Activated CD4-positive, alpha-beta T cell treated with anti-CD3 and anti-CD28 coated beads, Interleukin-10, Interleukin-2, amounts not matched to agents 100 ng/mL and 50 ng/mL, durations not matched to agents 16 hours and 8 hours (primary cell): Measurements from ENCODE around the gene SEMA4G.

Experiments
- DNase-seq: peaks from one replicate; pipeline ENCODE4 v3.0.0-alpha.2; 2020

SEMA4G gene

DNA sequence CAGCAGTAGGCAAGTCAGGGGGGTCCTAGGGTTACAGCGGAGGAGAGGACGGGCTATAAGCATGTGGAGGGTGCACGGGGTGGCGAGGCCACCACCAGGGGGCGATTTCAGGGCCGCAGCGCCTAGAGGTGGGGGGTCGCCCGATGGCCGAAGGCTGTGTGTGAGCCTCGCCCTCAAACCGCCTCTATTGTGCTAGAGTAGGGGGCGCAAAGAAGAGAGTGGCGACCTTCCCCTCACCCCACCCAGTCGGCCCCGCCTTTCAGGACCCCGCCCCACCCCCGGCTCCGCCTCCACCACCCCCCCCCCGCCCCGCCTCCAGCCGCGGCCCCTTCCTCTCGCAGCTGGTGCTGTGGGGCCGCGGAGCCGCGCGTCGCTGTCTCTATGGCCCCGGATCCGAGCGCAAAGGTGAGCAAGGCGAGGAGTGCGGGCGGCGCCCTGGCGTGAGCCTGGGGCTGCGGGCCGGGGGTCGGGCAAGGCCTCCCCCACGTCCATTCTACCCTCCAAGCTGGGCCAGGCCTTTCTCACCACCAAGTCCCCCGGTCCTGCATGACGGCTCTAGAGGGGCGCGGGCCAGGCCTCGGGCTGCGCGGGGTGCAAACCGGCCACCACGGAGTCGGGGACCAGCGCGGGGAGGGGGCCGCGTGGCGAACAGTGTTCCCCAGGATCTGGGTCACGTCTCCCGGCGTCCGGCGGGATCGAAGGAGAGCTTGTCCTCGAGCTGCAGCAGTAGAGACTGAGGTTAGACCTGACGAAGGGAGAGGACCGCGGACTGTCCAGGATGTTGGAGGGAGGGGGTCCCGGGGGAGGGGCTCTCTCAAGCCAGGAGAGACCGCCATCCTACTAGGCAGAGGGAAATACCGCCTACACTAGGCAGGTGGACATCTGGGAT is at the start of gene SEMA4G:
SEMA4G (plus strand) TSS at position 318 of the 889 bp plus-strand sequence. CDS start 3,409 bp downstream, outside the sequence.
- peak; percentile 28 for DNase-seq

DNA sequence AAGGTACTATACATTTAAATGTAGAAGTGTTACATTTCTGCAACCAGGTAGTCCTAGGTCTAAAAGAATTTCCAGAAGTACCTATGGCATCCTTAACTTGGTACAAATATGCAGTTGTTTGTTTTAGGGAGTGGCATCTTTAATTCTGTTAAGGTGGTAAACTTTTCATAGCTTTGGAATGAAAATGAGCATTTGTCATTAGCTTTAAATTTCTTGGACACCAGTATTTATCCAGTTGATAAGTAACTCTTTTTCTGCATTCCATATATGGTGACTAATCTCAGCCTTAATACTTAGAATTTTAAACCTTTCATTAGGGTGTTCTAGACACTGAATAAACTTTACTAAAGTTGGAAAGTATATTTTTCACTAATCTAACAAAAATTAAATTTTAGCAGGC is 45.7 kb upstream of the SEMA4G start:
- DNase-seq = no peak

- DNase-seq = no peak
These were observed 42.0 kb upstream of the SEMA4G start for GRCh38 chr10:100927266-100927665.

GRCh38 chr10:100928039-100928438 is 41.3 kb upstream of the SEMA4G start:
- DNase-seq = no peak

DNA sequence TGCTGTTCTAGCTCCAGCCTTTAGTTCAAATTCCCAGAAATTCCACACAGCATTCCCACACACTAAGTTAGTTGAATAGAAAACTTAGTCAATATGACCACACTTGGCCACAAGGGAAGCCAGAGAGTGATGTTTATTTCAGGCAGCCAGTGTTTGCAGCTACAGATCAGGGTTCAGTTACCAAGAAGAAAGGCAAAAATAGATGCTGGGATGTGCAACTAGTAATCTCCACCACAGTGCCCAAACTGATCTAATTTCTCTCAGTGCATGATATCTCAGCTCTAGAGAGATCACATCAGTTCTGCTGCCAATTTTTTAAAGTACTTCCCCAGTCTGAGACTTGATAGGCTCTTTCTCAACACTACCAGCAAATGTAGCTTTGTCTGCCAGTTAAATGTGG is 38.9 kb upstream of the SEMA4G start:
- DNase-seq = no peak

DNA sequence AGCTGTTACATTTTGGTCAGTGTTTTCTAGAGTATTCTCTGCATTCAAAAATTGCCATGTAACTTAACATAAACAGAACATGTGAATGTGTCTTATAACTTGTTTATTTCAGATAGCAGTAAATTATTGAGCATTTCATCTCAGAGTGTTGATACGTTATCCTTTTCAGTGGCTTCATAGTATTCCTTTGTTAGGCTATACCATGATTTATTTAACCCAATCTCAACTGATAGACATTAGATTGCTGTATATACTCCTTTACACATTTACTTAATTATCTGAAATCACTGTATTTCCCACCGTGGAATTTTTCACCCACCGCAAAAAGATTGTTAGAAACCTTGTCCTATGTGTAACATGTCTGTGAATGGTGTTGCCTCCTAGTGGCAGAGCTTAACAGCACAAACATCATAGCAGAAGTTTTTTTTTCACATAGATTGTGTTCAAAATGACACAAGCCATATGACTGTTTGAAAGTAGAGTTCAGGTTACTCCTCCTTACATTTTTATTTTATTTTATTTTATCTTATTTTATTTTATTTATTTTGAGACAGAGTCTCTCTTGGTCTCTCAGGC is 35.1 kb upstream of the SEMA4G start:
- DNase-seq = no peak

- no peak for DNase-seq
These were observed 29.4 kb upstream of the SEMA4G start for GRCh38 chr10:100939763-100940344.

- no peak for DNase-seq
These were observed 27.1 kb upstream of the SEMA4G start for GRCh38 chr10:100942229-100942628.

DNA sequence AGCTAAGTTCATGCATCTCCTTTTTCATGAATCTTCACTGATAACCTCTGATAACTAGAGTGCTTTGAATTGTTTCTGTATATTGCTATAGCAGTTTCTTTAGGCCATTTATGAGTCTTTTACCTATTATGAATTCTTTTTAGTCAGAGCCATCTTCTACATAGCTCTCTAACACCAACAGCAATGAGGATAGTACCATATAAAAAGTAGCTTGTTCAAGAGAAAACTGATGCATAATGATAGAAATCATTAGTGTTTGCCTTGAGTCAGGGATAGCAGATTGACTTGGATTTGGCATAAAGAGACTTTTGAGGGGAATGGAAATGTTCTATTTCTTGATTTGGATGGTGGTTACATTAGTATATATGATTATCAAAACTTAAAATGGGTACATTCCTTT is 25.8 kb upstream of the SEMA4G start:
- no peak for DNase-seq

GRCh38 chr10:100945754-100946153 is 23.6 kb upstream of the SEMA4G start:
- DNase-seq = no peak

GRCh38 chr10:100948916-100949315 is 20.4 kb upstream of the SEMA4G start:
- DNase-seq = no peak

DNA sequence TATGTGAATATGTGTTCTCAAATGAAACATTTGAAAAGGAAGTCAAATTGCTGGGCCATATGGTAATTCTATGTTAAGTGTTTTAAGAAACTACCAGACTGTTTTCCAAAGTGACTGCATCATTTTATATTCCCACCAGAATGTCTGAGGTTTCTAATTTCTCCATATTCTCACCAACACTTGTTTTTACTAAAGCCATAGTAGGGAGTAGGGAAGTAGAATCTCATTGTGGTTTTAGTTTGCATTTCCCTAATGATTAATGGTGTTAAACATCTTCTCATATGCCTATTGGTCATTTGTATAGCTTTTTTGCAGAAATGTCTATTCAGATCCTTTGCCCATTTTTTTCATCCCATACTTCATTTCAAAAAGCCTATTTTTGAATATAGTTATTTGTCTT is 9.1 kb upstream of the SEMA4G start:
- DNase-seq = no peak

GRCh38 chr10:100962351-100963080 is 6.8 kb upstream of the SEMA4G start:
- DNase-seq = no peak

DNA sequence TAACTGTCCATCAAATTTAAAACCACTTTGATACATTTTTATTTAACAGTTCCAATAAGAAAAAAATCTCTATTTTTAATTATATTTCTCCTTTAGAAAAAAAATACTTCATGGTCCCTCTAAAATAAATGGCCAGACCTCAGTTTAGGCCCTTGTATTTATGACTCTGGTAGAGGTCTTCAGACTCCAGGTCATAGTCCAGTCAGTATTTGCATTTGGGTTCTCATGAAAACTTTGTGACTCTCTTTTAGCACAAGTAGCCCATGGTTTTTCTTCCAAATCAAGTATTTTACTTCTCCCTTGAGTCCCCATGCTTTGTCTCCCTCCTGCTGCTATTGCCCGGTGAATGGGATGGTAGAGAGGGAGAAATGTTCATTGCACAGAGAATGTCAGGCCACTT is 5.5 kb upstream of the SEMA4G start:
- no peak for DNase-seq

DNA sequence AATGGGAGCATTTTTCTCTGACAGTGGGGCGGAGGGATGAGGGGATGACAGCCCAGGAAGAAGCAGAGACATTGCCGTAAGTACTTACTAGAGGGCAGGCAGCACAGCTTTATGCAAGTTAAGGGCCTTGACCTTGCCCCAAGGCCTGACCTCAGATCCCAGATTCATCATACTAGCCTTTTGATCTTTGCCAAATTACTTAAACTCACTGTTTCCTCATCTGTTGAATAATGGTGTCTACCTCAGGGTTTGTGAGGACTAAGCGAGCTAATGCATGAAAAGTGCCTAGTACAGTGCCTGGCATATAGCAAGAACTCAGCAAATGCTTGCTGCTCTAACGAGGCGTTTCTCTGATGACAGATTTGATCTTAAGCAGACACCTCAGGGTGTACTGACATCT is 3.5 kb upstream of the SEMA4G start:
- no peak for DNase-seq

- no peak for DNase-seq
These were observed 2.4 kb upstream of the SEMA4G start for GRCh38 chr10:100966887-100967286.

DNA sequence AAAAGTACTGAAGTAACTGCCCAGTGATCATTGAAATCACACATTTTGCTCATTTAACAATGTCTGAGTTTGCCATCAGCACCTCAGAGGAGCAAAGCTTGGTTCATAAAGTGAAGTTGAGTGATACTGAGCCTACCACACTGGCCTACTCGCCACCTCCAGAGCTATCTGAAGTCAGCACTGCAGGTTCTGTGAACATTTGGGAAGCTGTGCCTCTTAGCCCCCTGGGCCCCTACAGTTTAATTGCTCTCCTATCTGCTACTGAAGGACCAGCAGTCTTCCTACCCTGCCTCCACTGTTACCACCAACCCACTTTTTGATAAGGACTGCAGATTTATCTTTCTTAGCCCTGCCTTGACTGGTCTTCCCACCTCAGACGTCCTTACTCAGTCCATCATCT is 2.0 kb upstream of the SEMA4G start:
- DNase-seq = no peak

DNA sequence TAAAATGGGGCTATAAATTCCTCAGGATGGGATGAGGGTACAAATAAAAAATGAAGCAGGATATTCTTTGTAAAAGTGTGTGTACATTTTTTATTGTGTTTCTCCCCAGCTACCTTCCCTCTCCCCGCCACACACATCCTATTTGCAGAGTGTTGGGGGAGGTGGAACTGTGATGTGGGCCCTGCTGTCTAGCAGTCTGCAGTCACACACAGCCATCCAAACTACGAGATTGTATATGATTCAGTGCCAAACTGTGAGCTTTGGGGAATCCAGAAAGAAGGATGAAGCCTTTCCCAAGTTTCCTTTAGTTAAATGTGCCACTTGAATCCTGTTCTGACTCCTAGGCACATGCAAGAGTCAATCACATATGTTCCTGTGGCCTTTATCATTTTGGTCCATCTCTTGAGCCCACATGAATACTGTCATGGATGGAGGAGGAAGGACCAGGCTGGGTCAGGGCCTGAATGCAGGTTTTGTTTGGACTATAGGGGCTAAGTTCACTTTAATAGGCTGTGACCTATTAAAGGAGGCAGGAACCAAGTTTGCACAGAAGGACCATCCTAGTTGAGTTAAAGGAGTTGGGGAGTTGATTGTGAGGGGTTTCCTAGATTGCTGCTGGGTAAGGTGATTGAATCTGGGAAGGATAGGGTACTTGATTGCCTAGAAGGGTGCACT is 1.1 kb upstream of the SEMA4G start:
- no peak for DNase-seq

DNA sequence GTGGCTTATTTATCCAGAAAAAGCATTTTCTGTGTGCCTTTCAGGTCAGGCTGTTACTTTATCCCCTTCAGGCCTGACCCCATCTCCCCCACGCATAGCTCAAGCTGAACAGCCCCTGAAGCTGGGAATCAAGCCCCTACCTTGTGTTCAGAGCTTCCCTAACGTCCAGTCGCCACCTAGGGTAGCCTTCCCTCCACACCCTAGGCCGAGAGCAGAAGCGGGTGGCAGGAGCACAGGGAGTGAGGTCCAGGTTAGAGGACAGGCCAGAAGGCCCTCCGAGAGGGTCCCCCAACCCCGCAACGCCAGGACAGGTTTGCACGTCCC is 479 bp upstream of the SEMA4G start:
- no peak for DNase-seq

- DNase-seq = no peak
These were observed 991 bp downstream of the SEMA4G start for GRCh38 chr10:100970076-100970913.

- no peak for DNase-seq
These were observed 1.9 kb downstream of the SEMA4G start for GRCh38 chr10:100970914-100971811.
